ENCODE data around the gene TNFRSF1A.

- TF ChIP-seq POLR2AphosphoS5 (IDR thresholded peaks at IDR 0.05), result peak in 1 of 3 donors; percentile 12
- TF ChIP-seq CTCF (IDR thresholded peaks at IDR 0.05), result no peak
- no peak for TF ChIP-seq POLR2A (IDR thresholded peaks at IDR 0.05)
Observed at GRCh38 chr12:6330192-6330591, 11.7 kb downstream of the TNFRSF1A start.

Measured in transverse colon (tissue), 4 donors.